GM12878 (cell line): ENCODE measurements around the gene PYGB.

Experiments used
- CTCF ChIP-seq, 3 experiments: IDR thresholded peaks in 2 of 3; conservative IDR thresholded peaks in 1 of 3; 2 replicates each; pipeline ENCODE4 v1.5.1; 2011; ENCODE audit warnings: low read depth in 3 of 3, low read length in 3 of 3, mild to moderate bottlenecking in 3 of 3, control low read depth in 2 of 3, moderate library complexity in 2 of 3, inconsistent platforms in 1 of 3, mixed read lengths in 1 of 3; ENCODE audit not compliant: control insufficient read depth in 2 of 3, insufficient read depth in 1 of 3; ENCODE audit errors: extremely low read depth in 1 of 3
- EP300 ChIP-seq, 2 experiments: fragments of 150-350 bp in 1 of 2; IDR thresholded peaks; 2 replicates each; pipeline ENCODE4 v1.6.1; 2011 to 2012; ENCODE audit warnings: low read depth in 2 of 2, low read length in 2 of 2, borderline replicate concordance in 1 of 2, improper control_type of control experiment in 1 of 2, inconsistent platforms in 1 of 2; ENCODE audit not compliant: control insufficient read depth in 1 of 2
- EZH2 ChIP-seq: IDR thresholded peaks from 2 replicates; pipeline ENCODE4 v1.6.1; 2012; ENCODE audit warnings: low read depth, mild to moderate bottlenecking, control low read depth, inconsistent platforms, low read length, borderline replicate concordance; ENCODE audit not compliant: control insufficient read depth
- NFYB ChIP-seq: IDR thresholded peaks from 2 replicates; pipeline ENCODE4 v1.6.1; 2011; ENCODE audit warnings: low read depth, mild to moderate bottlenecking, low read length, improper control_type of control experiment, moderate library complexity; ENCODE audit not compliant: insufficient read depth
- POU2F2 ChIP-seq: IDR thresholded peaks from 3 replicates; pipeline ENCODE4 v1.6.1; 2011; ENCODE audit warnings: low read depth, mild to moderate bottlenecking, low read length, borderline replicate concordance
- SMC3 ChIP-seq: IDR thresholded peaks from 2 replicates; pipeline ENCODE4 v1.6.1; 2011; ENCODE audit warnings: low read length, improper control_type of control experiment, borderline replicate concordance
- SPI1 ChIP-seq: IDR thresholded peaks from 2 replicates; pipeline ENCODE4 v1.6.1; 2011; ENCODE audit warnings: low read depth, mild to moderate bottlenecking, low read length, moderate library complexity, borderline replicate concordance; ENCODE audit not compliant: insufficient read depth
- TCF12 ChIP-seq: IDR thresholded peaks from 2 replicates; pipeline ENCODE4 v1.6.1; 2011; ENCODE audit warnings: low read depth, mild to moderate bottlenecking, low read length

GRCh38 chr20:25215521-25215920, 32.4 kb upstream of the PYGB start:
- TF ChIP-seq NFYB, result no peak
- TF ChIP-seq CTCF (IDR thresholded peaks at IDR 0.05 in 2 of 3, conservative IDR thresholded peaks at IDR 0.05 in 1 of 3; ENCODE audit: control insufficient read depth in 2 of 3, extremely low read depth in 1 of 3, insufficient read depth in 1 of 3, low read depth in 3 of 3, low read length in 3 of 3), result no peak
- no peak for TF ChIP-seq TCF12
- no peak for TF ChIP-seq SPI1
- no peak for TF ChIP-seq EZH2
- no peak for TF ChIP-seq SMC3
- no peak for TF ChIP-seq POU2F2
- TF ChIP-seq EP300 (IDR thresholded peaks at IDR 0.05; ENCODE audit: borderline replicate concordance in 1 of 2, control insufficient read depth in 1 of 2, low read depth in 2 of 2, low read length in 2 of 2), result no peak
